WTC11 (cell line): ENCODE data around the gene SPRR2F.

Experiments used
- CTCF ChIP-seq: fragments of 200-600 bp; IDR thresholded peaks from 2 replicates; pipeline ENCODE4 v1.8.0; 2022; ENCODE audit warnings: antibody characterized with exemption
- JUN ChIP-seq: sonication (generic); formaldehyde crosslinking; IDR thresholded peaks from 2 replicates; pipeline ENCODE4 v1.8.0; 2023; ENCODE audit warnings: mild to moderate bottlenecking, missing genetic modification reagents
- MLX ChIP-seq: sonication (generic); formaldehyde crosslinking; IDR thresholded peaks from 2 replicates; pipeline ENCODE4 v1.8.1; 2023; ENCODE audit warnings: mild to moderate bottlenecking, missing genetic modification reagents, moderate library complexity
- RORB ChIP-seq: fragments of 250-450 bp; sonication (Bioruptor Pico); IDR thresholded peaks from 2 replicates; pipeline ENCODE4 v1.9.0; 2021; ENCODE audit warnings: mild to moderate bottlenecking

DNA sequence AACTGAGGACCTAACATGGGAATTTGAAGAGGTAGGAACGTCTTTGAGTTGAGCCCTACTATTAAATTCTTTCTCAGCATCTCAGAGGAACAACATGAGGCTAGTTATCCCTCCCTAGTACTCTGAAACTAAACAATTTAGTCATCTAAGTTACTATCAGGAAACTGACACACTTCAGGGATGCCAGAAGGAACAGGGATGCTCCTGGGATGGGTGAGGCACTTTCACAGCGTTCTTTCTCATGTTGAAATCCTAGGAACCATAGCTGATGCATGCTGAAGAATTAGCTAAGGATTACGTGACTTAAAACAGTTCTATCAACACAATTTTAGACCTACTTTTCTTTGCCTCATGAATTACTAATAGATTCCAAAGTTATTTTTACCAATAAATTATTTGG is 39.2 kb upstream of the SPRR2F start:
- TF ChIP-seq RORB (no peak), CTCF (no peak), MLX (no peak), JUN (CRISPR knock-in tag) (no peak)
